Tibial nerve (tissue), 3 donors: ENCODE data around the gene CAV3.

Experiments used
- CTCF ChIP-seq, 5 experiments: fragments of 200-600 bp in 3 of 5; fragments of 450-650 bp in 2 of 5; sonication (generic) in 3 of 5; IDR thresholded peaks; one replicate each; pipeline ENCODE4 v1.5.1; 2016 to 2019; ENCODE audit warnings: antibody characterized with exemption in 5 of 5, mild to moderate bottlenecking in 3 of 5, moderate library complexity in 2 of 5
- POLR2A ChIP-seq, 2 donors: fragments of 450-650 bp; IDR thresholded peaks; one replicate each; pipeline ENCODE4 v1.6.1; 2017; ENCODE audit warnings: antibody characterized with exemption in 2 of 2, mild to moderate bottlenecking in 2 of 2, moderate library complexity in 2 of 2

GRCh38 chr3:8712045-8712907 lies 21.3 kb upstream of the CAV3 start:
- TF ChIP-seq POLR2A (IDR thresholded peaks at IDR 0.05) = no peak
- TF ChIP-seq CTCF (IDR thresholded peaks at IDR 0.05) = no peak
